DMS53 treated with DMSO at 0.1 percent for 48 hours (cell line): Measurements from ENCODE around the gene YOD1.

ENCODE experiments used
- DNase-seq: peaks from one replicate; lab custom pipeline; 2025; ENCODE audit not compliant: unreplicated experiment; lab: John Stamatoyannopoulos, UW

Gene YOD1

DNA sequence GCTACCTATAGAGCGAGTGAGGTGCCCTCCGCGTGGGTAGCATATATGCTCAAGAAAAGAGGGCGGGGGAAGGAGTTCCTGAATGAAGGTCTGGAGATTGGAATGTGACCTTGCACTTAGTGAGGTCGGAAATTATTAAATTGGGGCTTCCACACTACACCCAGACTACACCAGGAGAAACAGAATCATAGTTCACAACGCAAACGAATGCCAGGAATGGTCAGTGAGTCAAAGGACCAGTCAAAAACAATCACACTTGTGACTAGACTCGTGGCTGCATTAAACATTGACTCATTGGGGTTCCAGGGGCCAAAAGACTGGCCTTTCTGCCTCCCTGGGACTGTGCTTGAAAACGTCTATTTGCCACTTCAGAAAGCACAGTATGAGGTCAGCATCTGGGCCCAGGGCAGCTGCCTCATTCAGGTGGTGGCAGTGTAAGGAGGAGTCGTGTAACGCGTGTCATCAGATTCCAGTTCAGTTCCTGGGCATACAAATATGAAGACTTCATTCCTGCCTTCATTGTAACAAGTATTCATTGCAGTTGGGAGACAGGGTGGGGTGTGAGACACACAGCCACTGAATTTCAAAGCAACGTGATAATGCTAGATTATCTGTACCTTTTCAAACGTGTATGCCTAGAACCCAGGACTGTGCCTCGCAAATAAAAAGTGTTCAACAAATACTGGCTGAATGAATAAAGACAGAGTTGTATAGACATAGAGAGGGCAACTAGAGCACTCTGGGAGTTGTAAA, at the start of gene YOD1:
Gene YOD1, minus strand, starts transcription at position 18 of the 753 bp plus-strand sequence. CDS start 178 bp downstream, outside the sequence.
- peak; percentile 77 for DNase-seq

DNA sequence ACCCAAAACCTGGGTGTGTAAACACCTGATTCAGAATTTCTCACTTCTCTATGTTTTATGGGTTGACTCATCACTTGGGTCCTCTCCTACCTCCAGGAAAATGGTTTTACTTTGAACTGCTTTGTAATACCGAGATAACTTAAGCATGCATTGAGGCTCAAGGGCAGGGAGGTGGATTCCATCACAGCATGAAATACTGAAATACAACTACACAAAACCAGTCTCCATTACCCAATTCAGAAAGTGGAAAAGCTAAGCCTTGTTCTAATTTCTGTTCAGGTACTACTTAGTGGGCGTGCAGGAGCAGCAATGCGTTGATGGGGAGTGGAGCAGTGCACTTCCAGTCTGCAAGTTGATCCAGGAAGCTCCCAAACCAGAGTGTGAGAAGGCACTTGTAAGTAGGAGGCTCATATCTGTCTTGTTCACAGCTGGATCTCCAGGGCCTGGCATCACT, 46.9 kb upstream of the YOD1 start:
- DNase-seq: no peak

DNA sequence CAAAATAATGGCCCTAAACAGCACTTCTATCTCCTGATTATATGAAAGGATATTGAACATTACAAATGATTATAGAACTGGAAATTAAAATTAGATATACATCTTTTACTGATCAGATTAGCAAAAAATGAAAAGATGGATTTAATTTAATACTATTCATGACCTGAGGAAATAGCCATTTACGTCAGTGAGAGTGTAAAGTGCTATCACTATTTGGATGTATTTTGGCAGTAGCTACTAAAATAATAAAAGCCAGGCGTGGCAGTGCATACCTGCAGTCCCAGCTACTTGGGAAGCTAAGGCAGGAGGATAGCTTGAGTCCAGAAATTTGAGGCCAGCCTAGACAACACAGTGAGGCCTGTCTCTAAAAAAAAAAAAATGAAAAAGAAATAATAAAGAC, 42.9 kb upstream of the YOD1 start:
- no peak for DNase-seq

DNA sequence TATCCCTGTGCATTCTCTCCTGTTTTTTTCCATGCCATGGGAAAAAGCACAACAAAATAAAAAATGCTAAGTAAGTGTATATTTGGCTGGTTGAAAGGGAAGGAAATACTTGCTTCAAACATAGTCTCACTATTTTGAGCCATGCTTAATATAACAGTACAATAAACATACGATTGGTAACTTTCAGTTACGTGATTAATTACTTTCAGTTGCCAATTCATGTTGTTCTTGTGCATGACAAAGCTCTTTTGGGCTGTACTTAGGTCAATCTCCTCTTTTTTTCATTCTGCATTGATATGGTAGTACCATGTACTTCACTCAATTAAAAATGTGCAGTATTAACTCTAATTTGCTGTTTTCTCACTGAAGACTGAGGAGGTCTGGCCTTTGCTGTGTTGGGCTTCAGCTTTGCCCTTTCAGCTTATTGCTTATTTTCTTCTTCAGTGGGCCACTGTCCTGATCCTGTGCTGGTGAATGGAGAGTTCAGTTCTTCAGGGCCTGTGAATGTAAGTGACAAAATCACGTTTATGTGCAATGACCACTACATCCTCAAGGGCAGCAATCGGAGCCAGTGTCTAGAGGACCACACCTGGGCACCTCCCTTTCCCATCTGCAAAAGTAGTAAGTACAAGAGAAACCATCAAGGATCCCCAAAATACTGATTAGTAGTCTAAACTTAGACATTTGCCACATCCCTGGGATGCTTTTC, 40.3 kb upstream of the YOD1 start:
- no peak for DNase-seq

DNA sequence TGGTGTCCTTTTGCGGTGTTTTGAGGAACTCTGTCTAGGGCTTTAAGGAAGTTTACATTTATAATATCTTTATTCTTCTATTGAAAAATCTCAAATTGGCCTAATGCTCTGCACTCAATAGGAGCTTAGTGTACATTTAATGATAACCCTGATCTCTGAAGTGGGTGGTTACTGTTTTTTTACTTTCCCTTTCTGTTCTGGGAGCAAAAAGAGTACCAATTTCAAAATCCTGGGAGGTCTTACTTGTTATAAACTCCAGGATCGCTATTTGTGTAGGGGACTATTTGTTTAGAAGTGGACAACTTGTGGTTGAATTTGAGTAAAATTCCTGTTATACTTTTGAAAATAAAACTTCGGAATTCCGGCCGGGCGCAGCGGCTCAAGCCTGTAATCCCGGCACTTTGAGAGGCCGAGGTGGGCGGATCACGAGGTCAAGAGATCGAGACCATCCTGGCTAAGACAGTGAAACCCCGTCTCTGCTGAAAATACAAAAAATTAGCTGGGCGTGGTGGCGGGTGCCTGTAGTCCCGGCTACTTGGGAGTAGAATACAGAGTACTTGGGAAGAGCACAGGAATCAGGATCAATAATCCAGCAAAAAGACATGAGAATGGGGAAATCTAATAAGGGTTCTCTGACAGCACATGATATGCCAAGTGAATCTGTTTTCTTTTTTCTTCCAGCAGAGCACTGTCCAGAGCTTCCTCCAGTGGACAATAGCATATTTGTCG, 38.8 kb upstream of the YOD1 start:
- no peak for DNase-seq

DNA sequence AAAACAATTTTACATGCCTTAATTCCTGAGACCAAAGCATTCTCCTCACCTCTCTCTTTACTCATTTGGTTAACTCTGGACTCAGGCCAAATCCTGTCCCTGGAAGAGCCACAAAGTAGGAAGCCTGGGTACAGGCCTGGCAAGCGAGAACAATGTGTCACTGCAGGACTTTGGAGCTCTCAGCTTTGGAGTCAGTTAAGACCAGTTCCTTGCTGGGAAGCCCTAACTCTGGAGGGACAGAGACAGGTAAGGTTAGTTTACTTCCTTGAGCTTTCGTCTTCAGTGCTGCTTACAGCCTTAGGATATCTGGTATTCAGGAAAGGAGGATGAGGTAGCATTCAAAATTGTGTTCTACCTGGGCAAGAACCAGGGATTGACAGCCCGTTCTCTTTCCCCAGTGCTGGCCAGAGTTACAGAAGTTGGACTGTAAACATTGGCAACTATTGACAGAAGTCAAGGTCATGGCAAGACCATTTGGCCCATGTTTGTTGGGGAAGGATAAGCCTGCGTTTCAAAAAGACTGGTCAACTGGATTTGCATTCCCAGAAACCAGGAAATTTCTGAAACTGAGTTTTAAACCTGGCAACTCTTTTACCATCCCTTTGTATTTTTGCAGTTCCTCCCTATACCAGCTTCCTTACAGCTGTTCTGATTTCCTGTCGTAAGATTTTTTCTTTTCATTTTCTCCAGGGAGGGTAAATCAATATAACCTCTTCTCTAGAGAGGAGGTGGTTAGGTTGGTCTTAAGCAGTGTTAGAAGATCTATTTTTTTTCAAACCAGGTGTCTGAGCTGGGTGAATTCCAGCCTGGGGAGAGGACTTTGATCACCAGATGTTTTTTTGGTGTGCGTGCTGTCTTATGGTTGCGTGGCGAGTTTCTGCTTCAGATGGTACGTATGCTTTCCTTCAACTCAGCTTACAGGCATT, 38.0 kb upstream of the YOD1 start, which contains the start of gene C4BPB:
Gene C4BPB, plus strand, starts transcription at position 160 of the 926 bp plus-strand sequence. Its CDS starts 672 bp downstream, at position 832.
- peak; percentile 57 for DNase-seq

DNA sequence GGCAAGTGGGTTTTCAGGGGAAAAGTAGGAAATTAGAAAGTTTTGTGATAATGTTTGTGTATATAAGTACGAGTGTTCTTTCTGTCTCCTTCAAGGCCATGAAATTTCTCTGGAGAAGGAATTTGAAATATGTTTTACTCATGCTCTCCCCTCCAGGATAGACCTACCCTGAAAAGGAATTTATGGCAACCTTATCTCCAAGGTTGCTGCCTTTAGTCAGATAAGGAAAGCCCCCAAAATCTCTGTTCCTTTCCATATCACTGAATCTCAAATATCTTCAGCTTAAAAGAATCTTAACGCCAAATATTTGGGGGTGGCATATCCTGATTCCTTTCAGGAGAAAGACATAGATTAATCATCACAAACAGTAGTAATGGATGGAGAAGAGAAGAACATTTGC, 37.2 kb upstream of the YOD1 start:
- no peak for DNase-seq

DNA sequence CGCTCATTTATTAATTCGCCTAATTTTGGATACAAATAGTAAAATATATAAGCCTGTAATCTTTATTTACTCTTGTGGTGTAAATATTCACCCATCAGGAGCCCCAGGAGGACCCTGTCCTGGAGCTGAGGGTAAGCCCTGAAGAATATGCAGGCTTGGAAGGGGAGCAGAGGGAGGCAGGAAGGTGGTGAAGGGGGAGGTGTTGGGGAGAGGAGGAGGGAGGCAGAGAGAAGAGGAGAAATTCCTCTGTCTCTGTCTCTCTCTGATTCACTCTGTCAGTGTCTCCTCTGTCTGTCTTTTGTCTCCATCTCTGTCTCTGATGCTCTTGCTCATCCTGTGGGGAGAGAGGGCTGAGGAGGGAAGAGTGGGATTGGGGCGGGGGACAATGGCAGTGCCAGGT, 34.9 kb upstream of the YOD1 start:
- DNase-seq: no peak

DNA sequence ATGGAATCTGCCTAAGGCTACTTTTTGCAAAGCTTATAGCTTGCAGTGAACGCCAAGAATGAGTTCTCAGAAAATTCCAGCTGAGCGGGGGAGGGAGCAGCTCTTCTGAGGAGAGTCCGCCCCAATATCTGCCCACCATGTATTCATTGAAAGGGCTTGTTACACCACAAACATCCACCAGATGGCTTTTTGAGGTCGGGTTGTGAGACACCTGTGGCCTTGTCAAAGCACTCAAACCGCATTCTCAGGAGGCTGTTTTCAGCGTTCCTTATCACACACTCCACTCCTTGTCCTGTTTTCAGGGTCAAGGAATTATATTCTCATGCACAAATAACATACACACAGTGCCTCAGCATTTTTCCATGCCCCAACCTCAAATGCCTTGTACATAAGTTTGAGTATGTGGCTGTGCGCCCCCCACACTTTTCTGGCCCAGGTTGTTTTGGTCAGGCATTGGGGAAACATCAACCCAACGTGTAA, 33.7 kb upstream of the YOD1 start:
- DNase-seq: peak; percentile 69

DNA sequence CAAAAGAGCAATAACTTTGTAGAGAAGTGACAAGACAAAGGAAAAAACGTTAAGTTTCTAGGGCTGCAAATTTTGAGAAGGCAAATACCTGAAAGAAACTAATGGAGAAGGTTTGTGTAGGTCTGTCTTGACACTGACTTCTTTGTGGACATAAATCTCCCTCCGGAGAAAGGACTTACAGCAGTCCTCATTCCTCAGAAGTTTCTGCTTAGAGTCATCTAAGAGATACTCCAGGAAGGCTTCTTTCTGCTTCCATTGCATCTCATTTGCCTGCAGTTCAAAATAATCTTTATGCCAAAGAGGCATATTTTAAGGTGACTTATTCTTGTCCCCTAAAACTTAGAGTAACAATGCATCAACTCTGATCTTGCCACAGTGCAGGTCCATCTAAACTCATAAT, 33.2 kb upstream of the YOD1 start:
- DNase-seq: no peak

DNA sequence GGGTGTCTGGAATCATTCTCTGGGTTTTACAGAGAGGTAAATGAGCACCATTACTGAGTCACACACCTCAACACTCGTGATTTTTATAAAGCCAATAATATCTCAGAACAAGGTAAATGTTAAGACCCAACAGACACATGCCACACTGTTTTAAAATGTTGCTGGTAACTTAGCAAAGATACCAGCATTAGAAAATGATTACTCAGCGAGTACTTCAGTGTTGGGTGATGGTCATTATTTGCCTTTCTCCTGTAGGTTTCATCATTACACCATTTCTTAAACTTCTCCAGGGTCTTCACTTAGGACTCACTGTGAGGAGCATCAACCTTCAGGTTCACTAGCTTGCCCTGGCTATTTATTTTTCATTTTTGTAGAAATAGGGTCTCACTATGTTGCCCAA, 30.8 kb upstream of the YOD1 start:
- DNase-seq: no peak

DNA sequence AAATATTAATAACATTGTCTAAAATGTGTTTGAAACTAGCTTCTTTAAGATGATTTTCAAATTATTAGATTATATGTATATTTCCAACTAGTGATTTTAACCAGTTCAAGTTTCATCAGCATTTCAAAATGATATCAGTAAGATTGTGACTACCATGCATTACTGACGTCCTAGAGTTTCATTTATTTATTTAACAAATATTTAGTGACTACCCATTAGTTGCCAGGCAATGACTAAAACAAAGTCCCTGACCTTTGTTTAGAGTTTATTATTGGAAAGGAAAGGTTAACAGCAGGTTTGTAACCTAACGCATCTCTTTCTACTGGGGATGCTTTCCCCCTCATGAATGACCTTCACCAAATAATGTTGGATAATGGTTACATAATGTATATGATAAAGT, 30.1 kb upstream of the YOD1 start:
- no peak for DNase-seq

DNA sequence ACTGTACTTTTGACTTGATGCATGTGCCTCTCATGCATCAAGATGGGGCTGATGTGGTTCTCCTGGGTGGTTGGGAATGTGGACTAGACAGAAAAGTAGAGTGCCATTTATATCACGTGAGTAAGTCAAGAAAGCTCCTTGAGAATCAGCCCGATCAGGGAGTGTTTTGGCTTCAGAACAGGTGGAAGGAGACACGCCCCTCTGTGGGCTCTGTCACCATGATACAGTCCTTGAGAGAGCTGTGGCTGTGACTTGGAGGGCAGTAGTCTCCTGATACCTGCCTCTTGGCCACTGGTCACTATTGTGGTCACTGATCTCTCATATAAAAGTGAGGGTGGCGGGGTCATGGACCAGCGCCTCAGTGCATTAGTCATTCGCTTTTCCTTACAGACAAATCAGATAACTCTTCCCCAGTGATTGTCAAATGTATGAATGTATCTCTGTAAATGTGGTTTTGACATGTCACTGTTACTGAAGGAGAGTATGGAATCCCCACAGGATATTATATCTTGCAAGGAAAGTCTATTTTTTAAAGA, 28.8 kb upstream of the YOD1 start:
- no peak for DNase-seq

DNA sequence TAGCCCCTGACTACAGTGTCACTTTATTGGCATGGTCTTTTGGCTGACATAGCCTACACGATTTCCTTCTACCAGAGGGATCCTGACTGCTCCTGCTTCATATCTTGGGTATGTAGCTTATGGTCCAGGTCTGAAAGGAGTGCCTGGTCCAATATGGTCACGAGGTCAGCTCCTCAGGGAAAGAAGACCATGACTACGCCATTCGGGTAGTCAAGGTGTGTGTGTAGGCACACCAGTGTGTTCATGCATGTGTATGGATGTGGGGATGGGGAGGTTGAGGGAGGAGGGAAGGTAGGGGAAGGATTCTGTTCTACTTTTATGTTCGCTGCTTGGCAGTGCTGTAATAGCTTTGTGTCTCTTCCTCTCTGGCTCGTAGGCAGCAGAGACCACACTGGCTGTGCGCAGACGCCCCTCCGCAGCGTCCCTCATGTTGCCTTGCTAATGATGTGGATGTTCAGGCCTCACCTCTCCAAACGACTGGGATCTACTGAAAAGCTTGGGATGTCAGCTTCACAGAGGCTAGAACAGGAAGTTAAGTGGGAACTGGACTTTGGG, 27.6 kb upstream of the YOD1 start:
- no peak for DNase-seq

DNA sequence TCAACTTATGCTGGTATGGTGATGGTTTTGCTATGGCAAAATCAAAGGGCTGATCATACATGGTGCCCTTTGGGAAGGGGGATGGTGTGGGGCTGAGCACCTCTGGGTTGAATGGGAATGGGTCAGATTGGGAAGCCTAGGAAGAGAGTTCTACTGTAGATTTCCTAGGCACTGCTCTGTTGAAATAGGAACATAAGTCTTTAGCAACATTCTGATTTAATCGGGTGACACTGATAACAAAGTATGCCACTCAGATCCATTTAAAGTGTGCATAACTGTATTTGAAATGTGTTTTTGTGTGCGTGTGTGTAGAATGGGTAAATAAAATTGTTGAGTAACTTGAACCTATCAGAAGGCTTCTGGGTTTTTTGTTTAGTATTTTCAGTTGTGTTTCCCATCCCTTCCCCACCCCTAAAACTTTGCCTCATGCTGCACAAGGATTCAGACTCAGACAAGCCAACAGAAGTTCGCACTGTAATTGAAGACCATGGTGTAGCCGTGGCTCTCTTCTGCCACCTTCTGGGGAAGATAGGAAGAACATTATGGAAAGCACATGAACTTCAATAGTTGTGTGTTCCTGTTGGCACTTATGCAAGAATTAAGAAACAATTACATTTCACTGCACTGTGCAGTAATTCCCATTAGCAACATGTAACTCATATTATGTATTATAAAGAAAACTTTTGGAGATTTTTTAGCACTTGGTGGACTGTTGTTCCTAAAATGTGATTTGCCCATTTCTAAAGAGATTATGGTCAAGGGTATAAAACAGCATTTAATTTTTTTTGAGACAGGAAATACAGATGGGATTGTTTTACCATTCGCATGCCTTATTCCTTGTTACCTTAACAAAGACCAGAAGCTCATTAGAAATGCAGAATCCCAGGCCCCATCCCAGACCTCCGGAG, 26.7 kb upstream of the YOD1 start:
- DNase-seq: peak; percentile 82

DNA sequence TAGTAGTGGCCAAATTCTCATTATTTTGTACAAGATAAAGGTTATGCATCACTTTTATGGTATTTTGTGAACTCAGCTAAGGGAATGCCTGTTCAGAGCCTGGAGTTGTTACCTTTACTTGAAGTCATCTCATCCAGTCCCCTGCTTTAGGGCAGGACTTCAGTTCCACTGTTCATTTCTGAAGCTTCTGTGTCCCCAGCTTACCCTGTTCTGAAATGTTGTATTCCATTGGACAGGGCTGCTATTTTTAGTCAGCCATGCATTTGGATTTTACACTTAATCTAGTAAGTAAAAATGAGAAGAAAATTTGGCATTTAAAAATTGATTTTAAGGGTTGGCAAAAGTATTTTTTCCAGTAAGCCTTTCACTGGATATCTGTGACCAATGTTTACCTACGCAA, 26.0 kb upstream of the YOD1 start:
- no peak for DNase-seq

DNA sequence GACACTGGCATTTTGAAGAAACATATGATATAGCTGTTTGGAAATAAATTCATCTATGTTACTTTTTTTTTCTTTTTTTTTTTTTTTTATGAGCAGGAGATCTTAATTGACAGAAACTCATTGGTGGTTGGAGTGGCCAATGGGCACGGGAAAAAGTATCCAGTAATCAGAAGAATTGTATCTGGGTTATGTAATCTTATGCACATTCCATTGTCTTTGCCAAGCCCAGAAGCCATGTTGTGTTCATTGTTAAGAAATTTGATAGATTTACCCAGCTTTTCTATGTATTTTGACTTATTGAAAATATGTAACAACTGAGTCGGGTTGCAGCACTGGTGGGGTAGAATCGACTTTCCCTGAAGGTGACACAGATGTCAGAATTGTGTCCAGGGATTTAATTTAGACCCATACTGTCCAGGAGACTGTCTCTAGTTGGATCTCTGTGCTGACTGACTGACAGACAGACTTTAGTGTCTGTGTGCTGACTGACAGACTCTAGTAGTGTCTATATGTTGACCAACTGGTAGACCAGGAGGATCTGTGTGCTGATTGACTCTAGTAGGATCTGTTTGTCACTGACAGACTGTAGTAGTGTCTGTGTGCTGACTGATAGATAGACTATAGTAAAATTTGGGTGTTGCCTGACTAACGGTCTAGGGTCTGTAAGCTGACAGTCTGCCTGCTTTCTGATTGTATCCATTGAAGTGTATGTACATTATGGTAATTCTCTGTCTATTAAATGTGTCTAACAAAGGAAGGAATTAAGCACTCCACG, 25.4 kb upstream of the YOD1 start:
- DNase-seq: no peak
